ENCODE measurements around the gene OR4D2. TPM values are rescaled to one million over a fixed set of nuclear protein-coding genes. Genes with fewer than 3 reads are reported as not detected.

The OR4D2 gene
- total and polyA plus RNA-seq, 3 experiments from 2014 or later = not detected

- POLR2A ChIA-PET = no interaction called here
- H3K4me1 ChIP-seq (ENCODE audit: insufficient read depth, low read length) = no peaks in the 10 kb centered on the region
- H3K4me3 ChIP-seq (ENCODE audit: low read length) = no peak overlapping the region
- H3K36me3 ChIP-seq (ENCODE audit: insufficient read depth, low read length) = no peaks in the 10 kb centered on the region
- peaks cover 0 to 22% (median 0%) of the 10 kb centered on the region in 3 donors for H3K36me3 Mint-ChIP-seq
- H3K4me3 Mint-ChIP-seq = no peak overlapping the region
- H3K9me3 Mint-ChIP-seq = no peaks in the 10 kb centered on the region
- CTCF ChIA-PET = no interaction called here
- H3K27me3 Mint-ChIP-seq = peaks cover 2 to 14% of the 10 kb centered on the region in 2 donors
- H3K27ac Mint-ChIP-seq = no peak overlapping the region
- no peak overlapping the region for H3K27ac ChIP-seq (ENCODE audit: low read depth, low read length)
- H3K9me3 ChIP-seq (ENCODE audit: low read length) = no peaks in the 10 kb centered on the region
- H3K27me3 ChIP-seq (ENCODE audit: insufficient read depth, low read length, poor library complexity, severe bottlenecking) = no peaks in the 10 kb centered on the region
- H3K4me1 Mint-ChIP-seq = peaks cover 0 to 3% (median 3%) of the 10 kb centered on the region in 3 donors
- no peak for DNase-seq
These were observed 36.1 kb downstream of the OR4D2 start for GRCh38 chr17:58202859-58203258.

- Mint-ChIP-seq H3K27me3 (peaks cover 0 to 3% of the 10 kb centered on the region in 2 donors), H3K4me1 (peaks cover 0 to 3% (median 3%) of the 10 kb centered on the region in 3 donors), H3K4me3 (no peak overlapping the region), H3K27ac (no peak overlapping the region), H3K36me3 (peaks cover 0 to 37% (median 8%) of the 10 kb centered on the region in 3 donors), H3K9me3 (no peaks in the 10 kb centered on the region)
- no peaks in the 10 kb centered on the region for H3K4me1 ChIP-seq (ENCODE audit: insufficient read depth, low read length)
- ChIA-PET CTCF (interaction anchor here (1.8 kb wide), 1 partner anchor 9 kb away, joined by 5 read pairs; no protein-coding TSS in a partner anchor), POLR2A (no interaction called here)
- no peaks in the 10 kb centered on the region for H3K9me3 ChIP-seq (ENCODE audit: low read length)
- DNase-seq = no peak
- H3K36me3 ChIP-seq (ENCODE audit: insufficient read depth, low read length) = peaks cover 3% of the 10 kb centered on the region
- H3K27ac ChIP-seq (ENCODE audit: low read depth, low read length) = no peak overlapping the region
- H3K27me3 ChIP-seq (ENCODE audit: insufficient read depth, low read length, poor library complexity, severe bottlenecking) = no peaks in the 10 kb centered on the region
- H3K4me3 ChIP-seq (ENCODE audit: low read length) = no peak overlapping the region
These were observed 38.0 kb downstream of the OR4D2 start for GRCh38 chr17:58204796-58205195.

- Mint-ChIP-seq H3K4me1 (no peaks in the 10 kb centered on the region), H3K27me3 (no peaks in the 10 kb centered on the region), H3K36me3 (peaks cover 0 to 48% (median 13%) of the 10 kb centered on the region in 3 donors), H3K4me3 (no peak overlapping the region), H3K9me3 (no peaks in the 10 kb centered on the region), H3K27ac (peak overlapping the region in 1 of 8 donors; percentile 92)
- H3K27ac ChIP-seq (ENCODE audit: low read depth, low read length) = no peak overlapping the region
- ChIA-PET CTCF (interaction anchor here (1.8 kb wide), 1 partner anchor 8 kb away, joined by 5 read pairs; no protein-coding TSS in a partner anchor), POLR2A (no interaction called here)
- no peak overlapping the region for H3K4me3 ChIP-seq (ENCODE audit: low read length)
- DNase-seq = no peak
- peaks cover 3% of the 10 kb centered on the region for H3K36me3 ChIP-seq (ENCODE audit: insufficient read depth, low read length)
- no peaks in the 10 kb centered on the region for H3K27me3 ChIP-seq (ENCODE audit: insufficient read depth, low read length, poor library complexity, severe bottlenecking)
- H3K4me1 ChIP-seq (ENCODE audit: insufficient read depth, low read length) = no peaks in the 10 kb centered on the region
- H3K9me3 ChIP-seq (ENCODE audit: low read length) = no peaks in the 10 kb centered on the region
These were observed 39.2 kb downstream of the OR4D2 start for GRCh38 chr17:58205936-58206335.

GRCh38 chr17:58207451-58207850 is 40.7 kb downstream of the OR4D2 start:
- POLR2A ChIA-PET = no interaction called here

GRCh38 chr17:58208344-58208743 is 41.6 kb downstream of the OR4D2 start:
- Mint-ChIP-seq H3K9me3 (no peaks in the 10 kb centered on the region), H3K4me3 (no peak overlapping the region), H3K27me3 (no peaks in the 10 kb centered on the region), H3K36me3 (peaks cover 0 to 68% (median 19%) of the 10 kb centered on the region in 3 donors), H3K27ac (peak overlapping the region in 2 of 8 donors; percentile 4 to 84), H3K4me1 (no peaks in the 10 kb centered on the region)
- Histone ChIP-seq H3K4me3 (ENCODE audit: low read length) (no peak overlapping the region), H3K27me3 (ENCODE audit: insufficient read depth, low read length, poor library complexity, severe bottlenecking) (no peaks in the 10 kb centered on the region), H3K4me1 (ENCODE audit: insufficient read depth, low read length) (no peaks in the 10 kb centered on the region), H3K36me3 (ENCODE audit: insufficient read depth, low read length) (peaks cover 18% of the 10 kb centered on the region), H3K9me3 (ENCODE audit: low read length) (no peaks in the 10 kb centered on the region), H3K27ac (ENCODE audit: low read depth, low read length) (no peak overlapping the region)
- ChIA-PET CTCF (no interaction called here), POLR2A (no interaction called here)
- DNase-seq = no peak

More at GRCh38 chr17:58207451-58207850, 40.7 kb downstream of the OR4D2 start:
- Mint-ChIP-seq H3K9me3 (no peaks in the 10 kb centered on the region), H3K27ac (peak overlapping the region in 1 of 8 donors; percentile 17), H3K4me1 (no peaks in the 10 kb centered on the region), H3K4me3 (no peak overlapping the region), H3K36me3 (peaks cover 0 to 59% (median 17%) of the 10 kb centered on the region in 3 donors), H3K27me3 (no peaks in the 10 kb centered on the region)
- no peak overlapping the region for H3K27ac ChIP-seq (ENCODE audit: low read depth, low read length)
- H3K9me3 ChIP-seq (ENCODE audit: low read length) = no peaks in the 10 kb centered on the region
- peaks cover 9% of the 10 kb centered on the region for H3K36me3 ChIP-seq (ENCODE audit: insufficient read depth, low read length)
- H3K4me3 ChIP-seq (ENCODE audit: low read length) = no peak overlapping the region
- H3K4me1 ChIP-seq (ENCODE audit: insufficient read depth, low read length) = no peaks in the 10 kb centered on the region
- no peaks in the 10 kb centered on the region for H3K27me3 ChIP-seq (ENCODE audit: insufficient read depth, low read length, poor library complexity, severe bottlenecking)
- CTCF ChIA-PET = no interaction called here
- no peak for DNase-seq

- DNase-seq = no peak
- Histone ChIP-seq H3K4me3 (ENCODE audit: low read length) (no peak overlapping the region), H3K27ac (ENCODE audit: low read depth, low read length) (no peak overlapping the region), H3K9me3 (ENCODE audit: low read length) (no peaks in the 10 kb centered on the region), H3K4me1 (ENCODE audit: insufficient read depth, low read length) (no peaks in the 10 kb centered on the region), H3K36me3 (ENCODE audit: insufficient read depth, low read length) (peaks cover 24% of the 10 kb centered on the region), H3K27me3 (ENCODE audit: insufficient read depth, low read length, poor library complexity, severe bottlenecking) (no peaks in the 10 kb centered on the region)
- Mint-ChIP-seq H3K27ac (no peak overlapping the region), H3K36me3 (peaks cover 0 to 82% (median 22%) of the 10 kb centered on the region in 3 donors), H3K4me1 (no peaks in the 10 kb centered on the region), H3K27me3 (no peaks in the 10 kb centered on the region), H3K9me3 (no peaks in the 10 kb centered on the region), H3K4me3 (no peak overlapping the region)
- POLR2A ChIA-PET = no interaction called here
- CTCF ChIA-PET = no interaction called here
These were observed 44.1 kb downstream of the OR4D2 start for GRCh38 chr17:58210922-58211321.

- peaks cover 16 to 24% (median 18%) of the 10 kb centered on the region in 3 donors for H3K4me1 Mint-ChIP-seq
- H3K9me3 Mint-ChIP-seq = no peaks in the 10 kb centered on the region
- no peak overlapping the region for H3K27ac ChIP-seq (ENCODE audit: low read depth, low read length)
- no peaks in the 10 kb centered on the region for H3K9me3 ChIP-seq (ENCODE audit: low read length)
- peaks cover 21% of the 10 kb centered on the region for H3K36me3 ChIP-seq (ENCODE audit: insufficient read depth, low read length)
- peaks cover 0 to 54% (median 10%) of the 10 kb centered on the region in 3 donors for H3K36me3 Mint-ChIP-seq
- H3K27ac Mint-ChIP-seq = peak overlapping the region in 1 of 8 donors; percentile 19
- H3K27me3 ChIP-seq (ENCODE audit: insufficient read depth, low read length, poor library complexity, severe bottlenecking) = no peaks in the 10 kb centered on the region
- H3K4me1 ChIP-seq (ENCODE audit: insufficient read depth, low read length) = peaks cover 15% of the 10 kb centered on the region
- no peak for DNase-seq
- H3K4me3 ChIP-seq (ENCODE audit: low read length) = no peak overlapping the region
- CTCF ChIA-PET = interaction anchor here (1.3 to 2.4 kb wide), 3 partner anchors 15 to 272 kb away, joined by 3 to 9 read pairs (median 4); partner anchors contain the start of gene HSF5
- H3K4me3 Mint-ChIP-seq = peak overlapping the region in 1 of 7 donors; percentile 31
- peaks cover 0 to 1% of the 10 kb centered on the region in 2 donors for H3K27me3 Mint-ChIP-seq
- POLR2A ChIA-PET = no interaction called here
These were observed 48.9 kb downstream of the OR4D2 start for GRCh38 chr17:58215685-58216084.

GRCh38 chr17:58217766-58218165 is 51.0 kb downstream of the OR4D2 start:
- H3K27ac Mint-ChIP-seq = peak overlapping the region in 7 of 8 donors; percentile 51 to 90 (median 79)
- Histone ChIP-seq H3K27ac (ENCODE audit: low read depth, low read length) (no peak overlapping the region), H3K4me1 (ENCODE audit: insufficient read depth, low read length) (peaks cover 15% of the 10 kb centered on the region), H3K4me3 (ENCODE audit: low read length) (no peak overlapping the region), H3K36me3 (ENCODE audit: insufficient read depth, low read length) (peaks cover 12% of the 10 kb centered on the region), H3K9me3 (ENCODE audit: low read length) (no peaks in the 10 kb centered on the region), H3K27me3 (ENCODE audit: insufficient read depth, low read length, poor library complexity, severe bottlenecking) (no peaks in the 10 kb centered on the region)
- peaks cover 18 to 24% (median 18%) of the 10 kb centered on the region in 3 donors for H3K4me1 Mint-ChIP-seq
- H3K9me3 Mint-ChIP-seq = no peaks in the 10 kb centered on the region
- H3K27me3 Mint-ChIP-seq = peaks cover 1 to 2% of the 10 kb centered on the region in 2 donors
- H3K4me3 Mint-ChIP-seq = peak overlapping the region; percentile 22 to 78 (median 46)
- H3K36me3 Mint-ChIP-seq = peaks cover 0 to 38% (median 7%) of the 10 kb centered on the region in 3 donors
- POLR2A ChIA-PET = no interaction called here
- CTCF ChIA-PET = no interaction called here
- DNase-seq = no peak

All from CD8-positive, alpha-beta memory T cell (primary cell).